SJSA1 (cell line): Measurements from ENCODE around the gene DGKB. TPM values are rescaled to one million over a fixed set of nuclear protein-coding genes. Genes with fewer than 3 reads are reported as not detected.

Source experiments
- DNase-seq, 2 experiments: peaks; one replicate each; pipeline ENCODE4 v3.0.0-alpha.2; 2015 to 2020; ENCODE audit warnings: low spot score in 2 of 2, low read depth in 1 of 2
- H3K27ac ChIP-seq: fragments of 250-450 bp; sonication (Bioruptor Pico); 2 replicates; pipeline ENCODE4 v1.5.1; 2020; ENCODE audit warnings: mild to moderate bottlenecking, moderate library complexity
- H3K27me3 ChIP-seq: fragments of 250-450 bp; sonication (Bioruptor Pico); replicated peaks from 2 replicates; pipeline ENCODE4 v1.5.1; 2020; ENCODE audit warnings: mild to moderate bottlenecking, moderate library complexity
- H3K36me3 ChIP-seq: fragments of 250-450 bp; sonication (Bioruptor Pico); 2 replicates; pipeline ENCODE4 v1.5.1; 2020; ENCODE audit warnings: mild to moderate bottlenecking
- H3K4me1 ChIP-seq: fragments of 250-450 bp; sonication (Bioruptor Pico); replicated peaks from 2 replicates; pipeline ENCODE4 v1.6.1; 2021; ENCODE audit warnings: mild to moderate bottlenecking
- H3K4me3 ChIP-seq: fragments of 250-450 bp; sonication (Bioruptor Pico); 2 replicates; pipeline ENCODE4 v1.5.1; 2020; ENCODE audit warnings: mild to moderate bottlenecking
- H3K9me3 ChIP-seq: fragments of 250-450 bp; sonication (Bioruptor Pico); replicated peaks from 2 replicates; pipeline ENCODE4 v1.5.1; 2020; ENCODE audit warnings: mild to moderate bottlenecking
- total RNA-seq: library from RNA; depleted of rRNA; stranded (reverse); fragments of >200 nt; shearing (Covaris generic); gene quantifications from 2 replicates; pipeline ENCODE4 v1.2.3, GENCODE V29; 2014

The DGKB gene
- total RNA-seq, 1 experiment from 2014 or later: not detected

GRCh38 chr7:14637968-14638367, 264.6 kb downstream of the DGKB start:
- H3K36me3 ChIP-seq: no peaks in the 10 kb centered on the region
- H3K27ac ChIP-seq: no peak overlapping the region
- H3K9me3 ChIP-seq: no peaks in the 10 kb centered on the region
- no peak for DNase-seq
- no peaks in the 10 kb centered on the region for H3K27me3 ChIP-seq
- H3K4me3 ChIP-seq: no peak overlapping the region
- H3K4me1 ChIP-seq: no peaks in the 10 kb centered on the region

GRCh38 chr7:14635955-14636354, 266.6 kb downstream of the DGKB start:
- Histone ChIP-seq H3K4me1 (no peaks in the 10 kb centered on the region), H3K27me3 (no peaks in the 10 kb centered on the region), H3K9me3 (no peaks in the 10 kb centered on the region), H3K36me3 (no peaks in the 10 kb centered on the region), H3K4me3 (no peak overlapping the region), H3K27ac (no peak overlapping the region)
- no peak for DNase-seq

GRCh38 chr7:14630048-14630447, 272.5 kb downstream of the DGKB start:
- Histone ChIP-seq H3K4me3 (no peak overlapping the region), H3K4me1 (no peaks in the 10 kb centered on the region), H3K9me3 (no peaks in the 10 kb centered on the region), H3K27ac (no peak overlapping the region), H3K36me3 (no peaks in the 10 kb centered on the region), H3K27me3 (no peaks in the 10 kb centered on the region)
- DNase-seq: no peak

GRCh38 chr7:14628516-14628915, 274.0 kb downstream of the DGKB start:
- DNase-seq: no peak
- no peak overlapping the region for H3K27ac ChIP-seq
- H3K4me1 ChIP-seq: no peaks in the 10 kb centered on the region
- no peaks in the 10 kb centered on the region for H3K36me3 ChIP-seq
- no peak overlapping the region for H3K4me3 ChIP-seq
- no peaks in the 10 kb centered on the region for H3K9me3 ChIP-seq
- H3K27me3 ChIP-seq: no peaks in the 10 kb centered on the region

GRCh38 chr7:14626076-14626475, 276.5 kb downstream of the DGKB start:
- no peak for DNase-seq
- Histone ChIP-seq H3K27me3 (no peaks in the 10 kb centered on the region), H3K4me3 (no peak overlapping the region), H3K4me1 (no peaks in the 10 kb centered on the region), H3K9me3 (no peaks in the 10 kb centered on the region), H3K36me3 (no peaks in the 10 kb centered on the region), H3K27ac (no peak overlapping the region)

- no peak overlapping the region for H3K4me3 ChIP-seq
- no peak for DNase-seq
- H3K27ac ChIP-seq: no peak overlapping the region
- H3K27me3 ChIP-seq: no peaks in the 10 kb centered on the region
- H3K36me3 ChIP-seq: no peaks in the 10 kb centered on the region
- H3K4me1 ChIP-seq: no peaks in the 10 kb centered on the region
- no peaks in the 10 kb centered on the region for H3K9me3 ChIP-seq
Measured at GRCh38 chr7:14622559-14622958, 280.0 kb downstream of the DGKB start.

GRCh38 chr7:14606101-14606500, 296.4 kb downstream of the DGKB start:
- no peak for DNase-seq
- Histone ChIP-seq H3K4me1 (no peaks in the 10 kb centered on the region), H3K27me3 (no peaks in the 10 kb centered on the region), H3K9me3 (no peaks in the 10 kb centered on the region), H3K27ac (no peak overlapping the region), H3K4me3 (no peak overlapping the region), H3K36me3 (no peaks in the 10 kb centered on the region)

- no peaks in the 10 kb centered on the region for H3K27me3 ChIP-seq
- H3K4me3 ChIP-seq: no peak overlapping the region
- DNase-seq: no peak
- no peaks in the 10 kb centered on the region for H3K4me1 ChIP-seq
- H3K27ac ChIP-seq: no peak overlapping the region
- no peaks in the 10 kb centered on the region for H3K36me3 ChIP-seq
- H3K9me3 ChIP-seq: no peaks in the 10 kb centered on the region
Measured at GRCh38 chr7:14604606-14605005, 297.9 kb downstream of the DGKB start.

- Histone ChIP-seq H3K4me1 (no peaks in the 10 kb centered on the region), H3K4me3 (no peak overlapping the region), H3K27ac (no peak overlapping the region), H3K36me3 (no peaks in the 10 kb centered on the region), H3K27me3 (no peaks in the 10 kb centered on the region), H3K9me3 (no peaks in the 10 kb centered on the region)
- DNase-seq: no peak
Measured at GRCh38 chr7:14602851-14603250, 299.7 kb downstream of the DGKB start.

GRCh38 chr7:14600766-14601367, 301.7 kb downstream of the DGKB start:
- no peaks in the 10 kb centered on the region for H3K4me1 ChIP-seq

GRCh38 chr7:14598978-14599377, 303.6 kb downstream of the DGKB start:
- H3K4me1 ChIP-seq: no peaks in the 10 kb centered on the region
- no peak overlapping the region for H3K27ac ChIP-seq
- no peaks in the 10 kb centered on the region for H3K27me3 ChIP-seq
- H3K36me3 ChIP-seq: no peaks in the 10 kb centered on the region
- H3K4me3 ChIP-seq: no peak overlapping the region
- DNase-seq: no peak
- no peaks in the 10 kb centered on the region for H3K9me3 ChIP-seq

More at GRCh38 chr7:14600766-14601367, 301.7 kb downstream of the DGKB start:
- no peaks in the 10 kb centered on the region for H3K36me3 ChIP-seq
- no peaks in the 10 kb centered on the region for H3K27me3 ChIP-seq
- no peak overlapping the region for H3K27ac ChIP-seq
- H3K9me3 ChIP-seq: no peaks in the 10 kb centered on the region
- H3K4me3 ChIP-seq: no peak overlapping the region
- DNase-seq: no peak

GRCh38 chr7:14596421-14596820, 306.1 kb downstream of the DGKB start:
- no peak overlapping the region for H3K27ac ChIP-seq

GRCh38 chr7:14590206-14590605, 312.3 kb downstream of the DGKB start:
- H3K4me3 ChIP-seq: no peak overlapping the region
- no peak for DNase-seq

More at GRCh38 chr7:14596421-14596820, 306.1 kb downstream of the DGKB start:
- Histone ChIP-seq H3K27me3 (no peaks in the 10 kb centered on the region), H3K9me3 (no peaks in the 10 kb centered on the region), H3K4me1 (no peaks in the 10 kb centered on the region), H3K36me3 (no peaks in the 10 kb centered on the region), H3K4me3 (no peak overlapping the region)
- DNase-seq: no peak

GRCh38 chr7:14585232-14585631, 317.3 kb downstream of the DGKB start:
- Histone ChIP-seq H3K4me3 (no peak overlapping the region), H3K36me3 (no peaks in the 10 kb centered on the region), H3K9me3 (no peaks in the 10 kb centered on the region; the same call in 1 of the 2 replicates), H3K4me1 (no peaks in the 10 kb centered on the region), H3K27me3 (0 out of 2 replicates have a peak, but pooled peaks cover 4% of the 10 kb centered on the region), H3K27ac (no peak overlapping the region)
- no peak for DNase-seq

More at GRCh38 chr7:14590206-14590605, 312.3 kb downstream of the DGKB start:
- H3K27ac ChIP-seq: no peak overlapping the region
- H3K27me3 ChIP-seq: 0 out of 2 replicates have a peak, but pooled peaks cover 4% of the 10 kb centered on the region
- no peaks in the 10 kb centered on the region; the same call in 1 of the 2 replicates for H3K9me3 ChIP-seq
- H3K36me3 ChIP-seq: no peaks in the 10 kb centered on the region
- H3K4me1 ChIP-seq: no peaks in the 10 kb centered on the region

- Histone ChIP-seq H3K9me3 (no peaks in the 10 kb centered on the region; the same call in 1 of the 2 replicates), H3K27ac (no peak overlapping the region), H3K4me3 (no peak overlapping the region), H3K4me1 (no peaks in the 10 kb centered on the region), H3K27me3 (0 out of 2 replicates have a peak, but pooled peaks cover under 1% of the 10 kb centered on the region), H3K36me3 (no peaks in the 10 kb centered on the region)
- no peak for DNase-seq
Measured at GRCh38 chr7:14583518-14583917, 319.0 kb downstream of the DGKB start.
